HepG2 (cell line): ENCODE results near the gene FASTK. TPM values are rescaled to one million over a fixed set of nuclear protein-coding genes. Genes with fewer than 3 reads are reported as not detected.
A peak's percentile ranks its signal among the peaks of the same experiment; 100 is the strongest.

Source experiments
- FOXC1 ChIP-seq: sonication (generic); formaldehyde crosslinking; IDR thresholded peaks from 2 replicates; pipeline ENCODE4 v1.8.0; 2022; ENCODE audit warnings: mild to moderate bottlenecking, missing genetic modification reagents, borderline replicate concordance
- ISL2 ChIP-seq: sonication (generic); formaldehyde crosslinking; IDR thresholded peaks from 2 replicates; pipeline ENCODE4 v1.5.0; 2020; ENCODE audit warnings: missing genetic modification reagents
- KDM2A ChIP-seq: sonication (generic); formaldehyde crosslinking; IDR thresholded peaks from 2 replicates; pipeline ENCODE4 v1.4.0; 2020; ENCODE audit warnings: low read depth, missing genetic modification reagents, borderline replicate concordance
- MIER2 ChIP-seq: IDR thresholded peaks from 2 replicates; pipeline ENCODE4 v1.6.1; 2016; ENCODE audit warnings: missing biosample characterization, missing genetic modification reagents
- RORA ChIP-seq: sonication (generic); formaldehyde crosslinking; IDR thresholded peaks from 2 replicates; pipeline ENCODE4 v1.5.0; 2020; ENCODE audit warnings: mild to moderate bottlenecking, missing genetic modification reagents, moderate library complexity
- SALL1 ChIP-seq: sonication (generic); formaldehyde crosslinking; IDR thresholded peaks from 2 replicates; pipeline ENCODE4 v1.8.0; 2022; ENCODE audit warnings: mild to moderate bottlenecking, missing genetic modification reagents
- TAF15 ChIP-seq: fragments of 200-400 bp; formaldehyde crosslinking; IDR thresholded peaks from one replicate; pipeline ENCODE4 v1.6.1; 2018; ENCODE audit warnings: mild to moderate bottlenecking, low read depth, low read length; ENCODE audit not compliant: poor library complexity, severe bottlenecking
- TARDBP ChIP-seq: sonication (generic); formaldehyde crosslinking; IDR thresholded peaks from 2 replicates; pipeline ENCODE4 v1.8.0; 2022; ENCODE audit warnings: mild to moderate bottlenecking, missing genetic modification reagents
- THAP11 ChIP-seq: IDR thresholded peaks from 2 replicates; pipeline ENCODE4 v1.6.1; 2016; ENCODE audit warnings: missing biosample characterization, missing genetic modification reagents
- ZNF329 ChIP-seq: sonication (generic); formaldehyde crosslinking; IDR thresholded peaks from 2 replicates; pipeline ENCODE4 v1.9.0; 2021; ENCODE audit warnings: low read depth, mild to moderate bottlenecking, missing genetic modification reagents
- ZNF431 ChIP-seq: sonication (generic); formaldehyde crosslinking; IDR thresholded peaks from 2 replicates; pipeline ENCODE4 v1.9.0; 2022; ENCODE audit warnings: missing genetic modification reagents, low read depth, mild to moderate bottlenecking, borderline replicate concordance
- polyA plus RNA-seq, 8 experiments: library from polyadenylated mRNA; depleted of rRNA in 3 of 8; stranded (reverse) in 7 of 8; unstranded in 1 of 8; fragments of >200 nt; fragmentation: Illumina TruSeq in 4 of 8; extraction: Trizol in 4 of 8; gene quantifications; 2 replicates each; pipeline versions ENCODE4 v1.2.1 to v1.2.3, GENCODE V29; 2011 to 2016; ENCODE audit warnings: low read depth in 4 of 8, missing spikeins in 1 of 8, mixed read lengths in 1 of 8; ENCODE audit not compliant: insufficient read depth in 1 of 8
- total RNA-seq, 5 experiments: library from RNA; depleted of rRNA; stranded (reverse); fragments of >200 nt; fragmentation: Illumina TruSeq; extraction: Trizol; gene quantifications; 2 replicates each; pipeline ENCODE4 v1.2.3, GENCODE V29; 2016; ENCODE audit warnings: low read depth in 1 of 5
- TF ChIP-seq, protein P1 (sequence below): sonication (generic); formaldehyde crosslinking; IDR thresholded peaks from 2 replicates; pipeline ENCODE4 v1.8.0; 2022; ENCODE audit warnings: missing genetic modification reagents, mild to moderate bottlenecking, inconsistent platforms, borderline replicate concordance
- TF ChIP-seq, protein P2 (sequence below): sonication (generic); formaldehyde crosslinking; IDR thresholded peaks from 2 replicates; pipeline ENCODE4 v1.8.0; 2022; ENCODE audit warnings: mild to moderate bottlenecking, missing genetic modification reagents, borderline replicate concordance
- TF ChIP-seq, protein P3 (sequence below): sonication (generic); formaldehyde crosslinking; IDR thresholded peaks from 2 replicates; pipeline ENCODE4 v1.5.0; 2020; ENCODE audit warnings: missing genetic modification reagents
- TF ChIP-seq, protein P4 (sequence below): sonication (generic); formaldehyde crosslinking; conservative IDR thresholded peaks from 2 replicates; pipeline ENCODE4 v1.8.0; 2022; ENCODE audit warnings: missing genetic modification reagents
- TF ChIP-seq, protein P5 (sequence below): sonication (generic); formaldehyde crosslinking; IDR thresholded peaks from 2 replicates; pipeline ENCODE4 v1.5.1; 2020; ENCODE audit warnings: mild to moderate bottlenecking, moderate library complexity, missing genetic modification reagents
- TF ChIP-seq, protein P6 (sequence below): IDR thresholded peaks from 2 replicates; pipeline ENCODE4 v1.6.1; 2018; ENCODE audit warnings: missing genetic modification reagents, mild to moderate bottlenecking, missing compliant biosample characterization
- TF ChIP-seq, protein P7 (sequence below): sonication (generic); formaldehyde crosslinking; IDR thresholded peaks from 2 replicates; pipeline ENCODE4 v1.4.0; 2020; ENCODE audit warnings: missing genetic modification reagents

Gene FASTK
- total and polyA plus RNA-seq, 2 of the 13 experiments (the other 11 are each of a cell fraction or from before 2014, with no cell fraction given): 52.9 to 55.7 TPM

DNA sequence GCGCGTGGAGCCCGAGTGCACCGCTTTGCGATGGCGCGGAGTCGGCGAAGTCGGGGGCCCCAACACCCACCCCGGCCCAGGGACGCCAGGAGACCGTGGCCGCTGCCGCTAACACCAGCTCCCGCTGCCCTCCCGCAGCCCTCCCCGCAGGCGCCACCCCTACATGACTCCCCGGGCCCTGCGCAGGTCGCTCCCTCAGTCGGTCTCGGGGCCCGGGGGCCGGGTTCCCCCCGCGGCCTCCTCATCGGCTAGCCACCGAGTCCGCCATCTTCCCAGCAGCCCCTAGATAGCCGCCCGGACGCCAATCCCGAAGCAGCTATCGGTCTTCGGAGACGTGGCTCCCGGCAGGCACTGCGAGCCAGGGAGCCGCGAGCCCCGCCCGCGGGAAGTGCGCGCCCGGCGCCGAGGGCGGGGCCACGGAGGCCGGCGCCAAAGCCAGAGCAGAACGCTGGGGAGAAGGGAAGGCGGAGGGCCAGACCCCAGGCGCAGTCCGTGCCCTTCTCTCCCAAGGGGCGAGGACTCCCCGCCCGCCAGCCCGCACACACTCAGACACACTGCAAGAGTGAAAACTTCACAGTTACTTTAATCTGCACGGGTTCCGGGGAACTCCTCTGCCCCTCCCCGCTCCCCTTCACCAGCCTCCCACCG is at the start of gene FASTK (continued):
- TF ChIP-seq, protein P1, sequence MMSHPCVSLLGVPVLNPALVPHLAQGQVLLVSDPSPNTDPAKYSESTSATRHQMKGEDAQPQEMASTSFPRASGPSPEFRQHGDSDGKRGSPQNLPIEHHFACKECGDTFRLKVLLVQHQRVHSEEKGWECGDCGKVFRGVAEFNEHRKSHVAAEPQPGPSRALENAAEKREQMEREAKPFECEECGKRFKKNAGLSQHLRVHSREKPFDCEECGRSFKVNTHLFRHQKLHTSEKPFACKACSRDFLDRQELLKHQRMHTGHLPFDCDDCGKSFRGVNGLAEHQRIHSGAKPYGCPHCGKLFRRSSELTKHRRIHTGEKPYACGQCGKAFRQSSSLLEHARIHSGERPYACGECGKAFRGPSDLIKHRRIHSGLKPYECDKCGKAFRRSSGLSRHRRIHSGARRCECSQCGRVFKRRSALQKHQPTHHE: peak; percentile 57; the same call in 1 of the 2 replicates
- peak; percentile 73; the same call in 1 of the 2 replicates for TF ChIP-seq FOXC1 (CRISPR knock-in tag)
- TF ChIP-seq ISL2 (CRISPR knock-in tag): no peak
- TF ChIP-seq, protein P2, sequence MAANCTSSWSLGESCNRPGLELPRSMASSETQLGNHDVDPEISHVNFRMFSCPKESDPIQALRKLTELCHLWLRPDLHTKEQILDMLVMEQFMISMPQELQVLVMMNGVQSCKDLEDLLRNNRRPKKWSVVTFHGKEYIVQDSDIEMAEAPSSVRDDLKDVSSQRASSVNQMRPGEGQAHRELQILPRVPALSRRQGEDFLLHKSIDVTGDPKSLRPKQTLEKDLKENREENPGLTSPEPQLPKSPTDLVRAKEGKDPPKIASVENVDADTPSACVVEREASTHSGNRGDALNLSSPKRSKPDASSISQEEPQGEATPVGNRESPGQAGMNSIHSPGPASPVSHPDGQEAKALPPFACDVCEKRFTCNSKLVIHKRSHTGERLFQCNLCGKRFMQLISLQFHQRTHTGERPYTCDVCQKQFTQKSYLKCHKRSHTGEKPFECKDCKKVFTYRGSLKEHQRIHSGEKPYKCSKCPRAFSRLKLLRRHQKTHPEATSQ (CRISPR knock-in tag): no peak
- peak; percentile 98 for TF ChIP-seq KDM2A (CRISPR knock-in tag)
- TF ChIP-seq, protein P3, sequence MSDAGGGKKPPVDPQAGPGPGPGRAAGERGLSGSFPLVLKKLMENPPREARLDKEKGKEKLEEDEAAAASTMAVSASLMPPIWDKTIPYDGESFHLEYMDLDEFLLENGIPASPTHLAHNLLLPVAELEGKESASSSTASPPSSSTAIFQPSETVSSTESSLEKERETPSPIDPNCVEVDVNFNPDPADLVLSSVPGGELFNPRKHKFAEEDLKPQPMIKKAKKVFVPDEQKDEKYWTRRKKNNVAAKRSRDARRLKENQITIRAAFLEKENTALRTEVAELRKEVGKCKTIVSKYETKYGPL (CRISPR knock-in tag): peak; percentile 10; the same call in 1 of the 2 replicates
- peak; percentile 60 for TF ChIP-seq SALL1
- peak; percentile 55; the same call in 1 of the 2 replicates for TF ChIP-seq ZNF329 (CRISPR knock-in tag)
- TF ChIP-seq TAF15: peak; percentile 31
- peak; percentile 69; the same call in 1 of the 2 replicates for TF ChIP-seq TARDBP (CRISPR knock-in tag)
- TF ChIP-seq MIER2 (CRISPR knock-in tag): no peak
- TF ChIP-seq, protein P4, sequence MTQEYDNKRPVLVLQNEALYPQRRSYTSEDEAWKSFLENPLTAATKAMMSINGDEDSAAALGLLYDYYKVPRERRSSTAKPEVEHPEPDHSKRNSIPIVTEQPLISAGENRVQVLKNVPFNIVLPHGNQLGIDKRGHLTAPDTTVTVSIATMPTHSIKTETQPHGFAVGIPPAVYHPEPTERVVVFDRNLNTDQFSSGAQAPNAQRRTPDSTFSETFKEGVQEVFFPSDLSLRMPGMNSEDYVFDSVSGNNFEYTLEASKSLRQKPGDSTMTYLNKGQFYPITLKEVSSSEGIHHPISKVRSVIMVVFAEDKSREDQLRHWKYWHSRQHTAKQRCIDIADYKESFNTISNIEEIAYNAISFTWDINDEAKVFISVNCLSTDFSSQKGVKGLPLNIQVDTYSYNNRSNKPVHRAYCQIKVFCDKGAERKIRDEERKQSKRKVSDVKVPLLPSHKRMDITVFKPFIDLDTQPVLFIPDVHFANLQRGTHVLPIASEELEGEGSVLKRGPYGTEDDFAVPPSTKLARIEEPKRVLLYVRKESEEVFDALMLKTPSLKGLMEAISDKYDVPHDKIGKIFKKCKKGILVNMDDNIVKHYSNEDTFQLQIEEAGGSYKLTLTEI (CRISPR knock-in tag): no peak
- TF ChIP-seq, protein P5, sequence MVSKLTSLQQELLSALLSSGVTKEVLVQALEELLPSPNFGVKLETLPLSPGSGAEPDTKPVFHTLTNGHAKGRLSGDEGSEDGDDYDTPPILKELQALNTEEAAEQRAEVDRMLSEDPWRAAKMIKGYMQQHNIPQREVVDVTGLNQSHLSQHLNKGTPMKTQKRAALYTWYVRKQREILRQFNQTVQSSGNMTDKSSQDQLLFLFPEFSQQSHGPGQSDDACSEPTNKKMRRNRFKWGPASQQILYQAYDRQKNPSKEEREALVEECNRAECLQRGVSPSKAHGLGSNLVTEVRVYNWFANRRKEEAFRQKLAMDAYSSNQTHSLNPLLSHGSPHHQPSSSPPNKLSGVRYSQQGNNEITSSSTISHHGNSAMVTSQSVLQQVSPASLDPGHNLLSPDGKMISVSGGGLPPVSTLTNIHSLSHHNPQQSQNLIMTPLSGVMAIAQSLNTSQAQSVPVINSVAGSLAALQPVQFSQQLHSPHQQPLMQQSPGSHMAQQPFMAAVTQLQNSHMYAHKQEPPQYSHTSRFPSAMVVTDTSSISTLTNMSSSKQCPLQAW (CRISPR knock-in tag): 0 out of 2 replicates have a peak, but pooled peaks have one; percentile 18
- TF ChIP-seq RORA (CRISPR knock-in tag): no peak
- TF ChIP-seq THAP11: peak; percentile 95
- TF ChIP-seq ZNF431 (CRISPR knock-in tag): 0 out of 2 replicates have a peak, but pooled peaks have one; percentile 61
- TF ChIP-seq, protein P6, sequence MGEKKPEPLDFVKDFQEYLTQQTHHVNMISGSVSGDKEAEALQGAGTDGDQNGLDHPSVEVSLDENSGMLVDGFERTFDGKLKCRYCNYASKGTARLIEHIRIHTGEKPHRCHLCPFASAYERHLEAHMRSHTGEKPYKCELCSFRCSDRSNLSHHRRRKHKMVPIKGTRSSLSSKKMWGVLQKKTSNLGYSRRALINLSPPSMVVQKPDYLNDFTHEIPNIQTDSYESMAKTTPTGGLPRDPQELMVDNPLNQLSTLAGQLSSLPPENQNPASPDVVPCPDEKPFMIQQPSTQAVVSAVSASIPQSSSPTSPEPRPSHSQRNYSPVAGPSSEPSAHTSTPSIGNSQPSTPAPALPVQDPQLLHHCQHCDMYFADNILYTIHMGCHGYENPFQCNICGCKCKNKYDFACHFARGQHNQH (CRISPR knock-in tag): peak; percentile 82; the same call in 1 of the 2 replicates
- TF ChIP-seq, protein P7, sequence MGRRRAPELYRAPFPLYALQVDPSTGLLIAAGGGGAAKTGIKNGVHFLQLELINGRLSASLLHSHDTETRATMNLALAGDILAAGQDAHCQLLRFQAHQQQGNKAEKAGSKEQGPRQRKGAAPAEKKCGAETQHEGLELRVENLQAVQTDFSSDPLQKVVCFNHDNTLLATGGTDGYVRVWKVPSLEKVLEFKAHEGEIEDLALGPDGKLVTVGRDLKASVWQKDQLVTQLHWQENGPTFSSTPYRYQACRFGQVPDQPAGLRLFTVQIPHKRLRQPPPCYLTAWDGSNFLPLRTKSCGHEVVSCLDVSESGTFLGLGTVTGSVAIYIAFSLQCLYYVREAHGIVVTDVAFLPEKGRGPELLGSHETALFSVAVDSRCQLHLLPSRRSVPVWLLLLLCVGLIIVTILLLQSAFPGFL (CRISPR knock-in tag): no peak
